ENCODE data around the gene FLT3LG.
"Not testable (repeated sequence)": the region's sequence is repeated elsewhere in the genome, so short reads cannot be mapped to it uniquely, and the experiment has no call there.

FLT3LG gene

GRCh38 chr19:49441210-49441959 is 32.6 kb upstream of the FLT3LG start, which contains the start of gene SLC17A7:
Gene SLC17A7, minus strand, starts transcription at chr19:49441527. Its CDS starts 148 bp downstream, at chr19:49441379.
- no peak for DNase-seq (ENCODE audit: low read depth)

- DNase-seq (ENCODE audit: low read depth): no peak
These were observed 32.1 kb upstream of the FLT3LG start for GRCh38 chr19:49441960-49442350.

GRCh38 chr19:49442354-49442753 is 31.7 kb upstream of the FLT3LG start:
- DNase-seq (ENCODE audit: low read depth): no peak

- DNase-seq (ENCODE audit: low read depth): peak; percentile 70
These were observed 31.1 kb upstream of the FLT3LG start for GRCh38 chr19:49442771-49443365.

GRCh38 chr19:49443366-49444099 is 30.5 kb upstream of the FLT3LG start:
- DNase-seq (ENCODE audit: low read depth): peak; percentile 94

DNA sequence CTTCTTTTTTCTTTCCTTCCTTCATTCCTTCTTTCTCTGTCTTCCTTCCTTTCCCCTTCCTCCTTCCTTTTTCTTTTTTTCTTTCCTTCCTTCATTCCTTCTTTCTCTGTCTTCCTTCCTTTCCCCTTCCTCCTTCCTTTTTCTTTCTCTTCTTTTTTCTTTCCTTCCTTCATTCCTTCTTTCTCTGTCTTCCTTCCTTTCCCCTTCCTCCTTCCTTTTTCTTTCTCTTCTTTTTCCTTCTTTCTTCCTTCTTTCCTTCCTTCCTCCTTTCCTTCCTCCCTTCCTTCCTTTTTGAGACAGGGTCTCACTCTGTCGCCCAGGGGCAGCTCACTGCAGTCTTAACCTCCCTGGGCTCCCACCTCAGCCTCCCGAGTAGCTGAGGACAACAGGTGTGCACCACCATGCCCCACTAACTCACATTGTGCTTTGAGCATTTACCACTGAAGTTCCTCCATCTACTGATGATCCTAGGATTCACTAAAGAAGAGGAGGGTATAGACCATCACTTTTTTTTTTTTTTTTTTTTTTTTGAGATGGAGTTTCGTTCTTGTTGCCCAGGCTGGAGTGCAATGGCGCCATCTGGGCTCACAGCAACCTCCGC is 29.8 kb upstream of the FLT3LG start:
- DNase-seq (ENCODE audit: low read depth): not testable (repeated sequence)

- DNase-seq (ENCODE audit: low read depth): no peak
These were observed 28.0 kb upstream of the FLT3LG start for GRCh38 chr19:49445997-49446396.

- DNase-seq (ENCODE audit: low read depth): no peak
These were observed 26.3 kb upstream of the FLT3LG start for GRCh38 chr19:49447485-49448431.

DNA sequence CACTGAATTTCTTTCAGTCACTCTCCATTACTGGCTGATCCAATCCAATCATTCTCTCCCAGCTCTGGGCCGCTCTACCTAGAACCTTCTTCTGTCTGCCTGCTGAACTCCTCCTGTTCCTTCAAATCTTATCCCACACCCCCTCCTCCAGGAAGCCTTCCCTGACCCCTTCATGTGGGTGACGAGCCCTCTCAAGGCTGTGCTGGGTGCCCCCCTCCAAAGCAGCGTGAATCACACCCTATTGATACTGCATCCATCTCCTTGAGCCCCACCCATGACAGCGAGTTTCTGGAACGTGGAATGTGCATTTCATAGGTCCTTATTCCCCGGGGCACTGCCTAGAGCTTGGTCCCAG is 25.6 kb upstream of the FLT3LG start:
- DNase-seq (ENCODE audit: low read depth): no peak

- no peak for DNase-seq (ENCODE audit: low read depth)
These were observed 23.6 kb upstream of the FLT3LG start for GRCh38 chr19:49450405-49450804.

DNA sequence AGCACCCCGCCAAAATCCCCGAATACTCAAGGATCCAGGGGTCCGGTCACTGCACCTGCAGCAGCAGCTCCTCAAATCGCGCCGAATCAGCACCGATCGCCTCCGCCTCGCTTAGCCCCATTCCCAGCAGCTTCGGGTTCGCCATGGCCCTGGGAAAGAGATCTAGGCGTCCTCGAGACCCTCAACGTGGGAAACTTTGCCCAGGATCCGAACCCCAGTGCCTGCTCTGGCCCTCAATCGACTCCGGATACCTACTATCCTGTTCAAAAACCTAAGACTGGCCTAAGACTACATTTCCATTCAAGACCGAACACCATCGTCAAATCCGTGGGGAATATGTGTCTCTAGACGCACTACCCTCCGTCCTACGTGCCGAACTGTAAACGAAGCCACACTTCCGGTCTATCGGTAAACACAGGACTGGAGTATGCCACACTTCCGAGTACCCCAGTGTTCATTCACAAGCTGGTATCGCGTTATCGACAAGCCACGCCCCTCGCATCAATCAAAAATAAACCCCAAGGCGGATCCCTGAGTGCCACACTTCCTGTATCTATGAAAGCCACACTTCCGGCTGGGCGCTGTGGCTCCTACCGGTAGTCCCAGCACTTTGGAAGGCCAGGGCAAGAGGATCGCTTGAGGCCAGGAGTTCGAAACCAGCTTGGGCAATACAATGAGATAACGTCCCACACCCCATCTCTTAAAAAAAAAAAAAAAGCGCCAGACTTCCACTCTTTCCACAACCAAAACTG is 22.4 kb upstream of the FLT3LG start, which contains the start of gene PIH1D1:
Gene PIH1D1, minus strand, starts transcription at position 385 of the 752 bp plus-strand sequence. Its CDS starts 240 bp downstream, at position 145.
- DNase-seq (ENCODE audit: low read depth): peak; percentile 99

- DNase-seq (ENCODE audit: low read depth): peak; percentile 97
These were observed 20.8 kb upstream of the FLT3LG start, which contains the start of gene ALDH16A1 for GRCh38 chr19:49453013-49453756. Gene ALDH16A1, plus strand, starts transcription at chr19:49453225. Its CDS starts 107 bp downstream, at chr19:49453332.

GRCh38 chr19:49453757-49454240 is 20.2 kb upstream of the FLT3LG start:
- DNase-seq (ENCODE audit: low read depth): no peak

DNA sequence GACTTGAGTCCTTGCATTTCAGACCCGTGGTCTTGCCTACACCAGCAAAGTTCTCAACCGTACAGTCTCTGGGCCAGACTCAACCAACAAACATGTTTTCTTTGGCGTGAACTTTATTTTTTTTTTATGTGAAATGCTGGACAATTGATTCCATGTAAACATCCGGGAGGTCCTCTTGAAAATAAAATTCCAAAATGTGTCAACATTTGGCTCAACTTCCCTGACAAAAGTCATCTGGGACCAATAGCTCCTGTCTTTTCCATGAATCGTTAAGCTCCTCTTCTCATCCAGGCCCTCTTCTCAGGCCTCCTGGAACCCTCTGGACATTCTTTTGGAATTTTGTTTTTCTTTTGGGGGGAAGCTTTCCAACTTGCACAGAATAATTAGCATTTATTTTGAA is 18.2 kb upstream of the FLT3LG start:
- DNase-seq (ENCODE audit: low read depth): no peak

- DNase-seq (ENCODE audit: low read depth): no peak
These were observed 17.7 kb upstream of the FLT3LG start for GRCh38 chr19:49456326-49456725.

DNA sequence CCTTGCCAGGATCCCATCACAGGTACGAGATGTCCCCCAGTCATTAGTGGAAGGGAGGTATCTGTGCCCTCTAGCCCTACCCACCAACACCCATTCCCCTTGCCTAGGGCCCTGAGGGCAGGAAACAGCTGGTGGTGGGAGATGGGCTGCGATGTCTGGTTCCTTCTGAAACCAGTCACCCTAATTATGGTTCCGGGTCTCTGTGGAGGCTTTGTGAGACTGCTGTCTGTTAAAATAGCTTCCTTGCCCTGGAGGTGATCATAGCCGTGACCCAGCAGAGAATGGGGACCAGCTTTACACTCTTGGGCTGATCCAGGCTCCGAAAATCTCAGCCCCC is 15.5 kb upstream of the FLT3LG start:
- DNase-seq (ENCODE audit: low read depth): no peak

DNA sequence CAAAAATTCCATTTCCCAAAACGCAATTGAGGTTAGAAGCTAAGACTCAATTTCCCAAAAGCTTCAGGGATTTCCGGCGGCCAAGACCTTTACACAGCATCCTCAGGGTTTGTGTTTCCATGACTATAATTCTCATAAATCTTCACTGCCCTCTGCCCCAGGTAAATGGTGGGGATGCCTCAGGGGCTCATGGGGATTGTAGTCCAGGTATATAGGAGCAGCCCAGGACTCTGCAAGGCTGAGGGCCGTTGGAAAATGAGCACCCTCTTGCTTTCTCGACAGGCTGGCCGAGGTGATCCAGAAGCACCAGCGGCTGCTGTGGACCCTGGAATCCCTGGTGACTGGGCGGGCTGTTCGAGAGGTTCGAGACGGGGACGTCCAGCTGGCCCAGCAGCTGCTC is 14.6 kb upstream of the FLT3LG start:
- no peak for DNase-seq (ENCODE audit: low read depth)

DNA sequence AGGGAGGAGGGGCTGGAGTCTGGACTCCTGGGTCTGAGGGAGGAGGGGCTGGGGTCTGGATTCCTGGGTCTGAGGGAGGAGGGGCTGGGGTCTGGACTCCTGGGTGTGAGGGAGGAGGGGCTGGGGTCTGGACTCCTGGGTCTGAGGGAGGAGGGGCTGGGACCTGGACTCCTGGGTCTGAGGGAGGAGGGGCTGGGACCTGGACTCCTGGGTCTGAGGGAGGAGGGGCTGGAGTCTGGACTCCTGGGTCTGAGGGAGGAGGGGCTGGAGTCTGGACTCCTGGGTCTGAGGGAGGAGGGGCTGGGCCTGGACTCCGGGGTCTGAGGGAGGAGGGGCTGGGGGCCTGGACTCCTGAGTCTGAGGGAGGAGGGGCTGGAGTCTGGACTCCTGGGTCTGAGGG is 12.9 kb upstream of the FLT3LG start:
- not testable (repeated sequence) for DNase-seq (ENCODE audit: low read depth)

GRCh38 chr19:49461656-49462055 is 12.4 kb upstream of the FLT3LG start:
- DNase-seq (ENCODE audit: low read depth): no peak

DNA sequence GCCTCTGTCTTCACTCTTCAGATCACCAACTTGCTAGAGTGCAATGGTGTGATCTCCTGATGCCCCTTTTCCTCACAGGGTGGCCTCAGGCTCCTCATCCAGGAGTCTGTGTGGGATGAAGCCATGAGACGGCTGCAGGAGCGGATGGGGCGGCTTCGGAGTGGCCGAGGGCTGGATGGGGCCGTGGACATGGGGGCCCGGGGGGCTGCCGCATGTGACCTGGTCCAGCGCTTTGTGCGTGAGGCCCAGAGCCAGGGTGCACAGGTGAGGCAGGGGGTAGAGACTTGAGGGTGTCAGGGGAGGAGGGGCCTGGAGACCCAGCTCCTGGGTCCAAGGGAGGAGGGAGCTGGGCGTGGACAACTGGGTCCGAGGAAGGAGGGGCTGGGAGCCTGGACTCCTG is 11.5 kb upstream of the FLT3LG start:
- DNase-seq (ENCODE audit: low read depth): no peak

Data from fibroblast of the conjunctiva (primary cell).